ENCODE data around the gene DOCK4.

DOCK4 gene

DNA sequence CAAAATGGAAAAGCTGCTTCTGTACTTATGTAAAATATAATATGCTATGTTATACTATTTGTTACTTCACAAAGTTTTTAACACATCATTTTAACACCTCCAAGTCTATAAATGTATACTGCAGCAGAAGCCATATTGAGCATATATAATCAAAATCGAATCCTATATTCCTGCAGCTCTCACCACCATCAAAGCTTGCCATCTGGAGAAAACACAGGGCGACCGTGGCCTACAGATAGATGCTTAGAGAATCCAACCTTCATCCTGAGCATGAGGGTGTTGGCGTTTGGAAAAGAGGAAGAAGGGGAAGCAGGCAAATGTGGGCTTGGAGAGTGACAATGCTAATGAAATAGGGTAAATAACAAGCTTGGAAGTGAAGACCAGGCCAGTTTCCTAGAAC, 385.2 kb downstream of the DOCK4 start:
- Histone ChIP-seq H3K4me1 (ENCODE audit: control insufficient read depth, low read depth, low read length) (no peaks in the 10 kb centered on the region), H3K4me3 (ENCODE audit: low read length) (no peak overlapping the region), H3K36me3 (ENCODE audit: control insufficient read depth, insufficient read depth, low read length) (peaks cover 4% of the 10 kb centered on the region), H3K27me3 (ENCODE audit: insufficient read depth, low read length, poor library complexity) (no peaks in the 10 kb centered on the region), H3K79me2 (ENCODE audit: control insufficient read depth, insufficient read depth, low read length) (no peaks in the 10 kb centered on the region), H3K4ac (ENCODE audit: low read depth, low read length) (no peak overlapping the region), H2BK15ac (replicated peaks; ENCODE audit: low read depth) (no peak overlapping the region), H2AK5ac (ENCODE audit: low read length) (no peak overlapping the region), H4K8ac (ENCODE audit: low read depth, low read length) (no peak overlapping the region), H2BK5ac (ENCODE audit: low read length) (no peak overlapping the region), H3K27ac (ENCODE audit: low read depth, low read length) (no peak overlapping the region), H3K79me1 (ENCODE audit: low read length) (no peaks in the 10 kb centered on the region), H3K18ac (ENCODE audit: low read length) (no peak overlapping the region), H4K5ac (ENCODE audit: low read length) (no peak overlapping the region), H3K56ac (ENCODE audit: low read length) (no peak overlapping the region), H3K23ac (ENCODE audit: low read length) (no peak overlapping the region), H2BK120ac (ENCODE audit: low read depth, low read length) (no peak overlapping the region), H3K9ac (ENCODE audit: low read length) (no peak overlapping the region), H3K4me2 (ENCODE audit: low read length) (no peak overlapping the region)
- DNase-seq: no peak
- WGBS (ENCODE audit: extremely low coverage, insufficient coverage, low lambda C conversion rate): no CpG with 5 or more reads among the region's 4 CpGs

DNA sequence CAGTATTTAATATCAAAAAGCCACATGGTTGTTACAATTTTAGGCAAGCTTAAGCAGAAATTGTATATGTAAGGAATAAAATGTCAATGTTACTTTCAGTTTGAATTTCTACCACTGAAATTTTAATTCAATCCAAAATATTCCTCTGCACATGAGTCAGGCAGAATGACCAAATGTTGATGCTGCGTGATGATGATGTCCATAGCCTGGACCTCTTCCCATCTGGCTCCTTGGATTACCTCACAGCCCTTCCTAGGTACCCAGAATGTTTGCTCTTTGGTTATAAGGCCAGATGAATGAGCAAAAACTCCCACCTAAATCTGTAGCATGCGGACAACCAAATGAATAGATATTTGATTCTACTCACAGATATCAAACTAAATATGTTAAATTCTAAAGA, 385.6 kb downstream of the DOCK4 start:
- no peak for DNase-seq
- no peaks in the 10 kb centered on the region for H3K79me1 ChIP-seq (ENCODE audit: low read length)
- no peak overlapping the region for H2BK120ac ChIP-seq (ENCODE audit: low read depth, low read length)
- peaks cover 4% of the 10 kb centered on the region for H3K36me3 ChIP-seq (ENCODE audit: control insufficient read depth, insufficient read depth, low read length)
- no peaks in the 10 kb centered on the region for H3K27me3 ChIP-seq (ENCODE audit: insufficient read depth, low read length, poor library complexity)
- no peak overlapping the region for H3K9ac ChIP-seq (ENCODE audit: low read length)
- no peak overlapping the region for H4K8ac ChIP-seq (ENCODE audit: low read depth, low read length)
- no peak overlapping the region for H2BK15ac ChIP-seq (replicated peaks; ENCODE audit: low read depth)
- H2BK5ac ChIP-seq (ENCODE audit: low read length): no peak overlapping the region
- no peak overlapping the region for H3K4me3 ChIP-seq (ENCODE audit: low read length)
- H3K56ac ChIP-seq (ENCODE audit: low read length): no peak overlapping the region
- H3K79me2 ChIP-seq (ENCODE audit: control insufficient read depth, insufficient read depth, low read length): no peaks in the 10 kb centered on the region
- no CpG with 5 or more reads among the region's 2 CpGs for WGBS (ENCODE audit: extremely low coverage, insufficient coverage, low lambda C conversion rate)
- H3K18ac ChIP-seq (ENCODE audit: low read length): no peak overlapping the region
- H3K23ac ChIP-seq (ENCODE audit: low read length): no peak overlapping the region
- H3K27ac ChIP-seq (ENCODE audit: low read depth, low read length): no peak overlapping the region
- no peaks in the 10 kb centered on the region for H3K4me1 ChIP-seq (ENCODE audit: control insufficient read depth, low read depth, low read length)
- no peak overlapping the region for H2AK5ac ChIP-seq (ENCODE audit: low read length)
- H3K4ac ChIP-seq (ENCODE audit: low read depth, low read length): no peak overlapping the region
- no peak overlapping the region for H3K4me2 ChIP-seq (ENCODE audit: low read length)
- no peak overlapping the region for H4K5ac ChIP-seq (ENCODE audit: low read length)

GRCh38 chr7:111820121-111820520, 386.1 kb downstream of the DOCK4 start:
- H3K27ac ChIP-seq (ENCODE audit: low read depth, low read length): no peak overlapping the region
- H4K5ac ChIP-seq (ENCODE audit: low read length): no peak overlapping the region
- H2BK120ac ChIP-seq (ENCODE audit: low read depth, low read length): no peak overlapping the region
- peaks cover 4% of the 10 kb centered on the region for H3K36me3 ChIP-seq (ENCODE audit: control insufficient read depth, insufficient read depth, low read length)
- no peak overlapping the region for H3K4me2 ChIP-seq (ENCODE audit: low read length)
- no peak overlapping the region for H3K18ac ChIP-seq (ENCODE audit: low read length)
- H3K79me2 ChIP-seq (ENCODE audit: control insufficient read depth, insufficient read depth, low read length): no peaks in the 10 kb centered on the region
- no peak overlapping the region for H3K23ac ChIP-seq (ENCODE audit: low read length)
- no peak overlapping the region for H2BK5ac ChIP-seq (ENCODE audit: low read length)
- no peak overlapping the region for H4K8ac ChIP-seq (ENCODE audit: low read depth, low read length)
- DNase-seq: no peak
- no CpG with 5 or more reads among the region's 1 CpG for WGBS (ENCODE audit: extremely low coverage, insufficient coverage, low lambda C conversion rate)
- no peak overlapping the region for H3K56ac ChIP-seq (ENCODE audit: low read length)
- no peak overlapping the region for H3K9ac ChIP-seq (ENCODE audit: low read length)
- no peaks in the 10 kb centered on the region for H3K4me1 ChIP-seq (ENCODE audit: control insufficient read depth, low read depth, low read length)
- H2BK15ac ChIP-seq (replicated peaks; ENCODE audit: low read depth): no peak overlapping the region
- no peaks in the 10 kb centered on the region for H3K27me3 ChIP-seq (ENCODE audit: insufficient read depth, low read length, poor library complexity)
- H3K4me3 ChIP-seq (ENCODE audit: low read length): no peak overlapping the region
- H2AK5ac ChIP-seq (ENCODE audit: low read length): no peak overlapping the region
- H3K79me1 ChIP-seq (ENCODE audit: low read length): no peaks in the 10 kb centered on the region
- H3K4ac ChIP-seq (ENCODE audit: low read depth, low read length): no peak overlapping the region

GRCh38 chr7:111815354-111815753, 390.8 kb downstream of the DOCK4 start:
- H3K4me3 ChIP-seq (ENCODE audit: low read length): no peak overlapping the region
- no peak overlapping the region for H3K18ac ChIP-seq (ENCODE audit: low read length)
- H3K4ac ChIP-seq (ENCODE audit: low read depth, low read length): no peak overlapping the region
- H3K23ac ChIP-seq (ENCODE audit: low read length): no peak overlapping the region
- H4K5ac ChIP-seq (ENCODE audit: low read length): no peak overlapping the region
- DNase-seq: no peak
- H3K79me2 ChIP-seq (ENCODE audit: control insufficient read depth, insufficient read depth, low read length): no peaks in the 10 kb centered on the region
- peaks cover 4% of the 10 kb centered on the region for H3K36me3 ChIP-seq (ENCODE audit: control insufficient read depth, insufficient read depth, low read length)
- H3K9ac ChIP-seq (ENCODE audit: low read length): no peak overlapping the region
- no peak overlapping the region for H4K8ac ChIP-seq (ENCODE audit: low read depth, low read length)
- no peaks in the 10 kb centered on the region for H3K27me3 ChIP-seq (ENCODE audit: insufficient read depth, low read length, poor library complexity)
- H3K4me1 ChIP-seq (ENCODE audit: control insufficient read depth, low read depth, low read length): no peaks in the 10 kb centered on the region
- H2BK15ac ChIP-seq (replicated peaks; ENCODE audit: low read depth): no peak overlapping the region
- no peak overlapping the region for H2BK120ac ChIP-seq (ENCODE audit: low read depth, low read length)
- no peak overlapping the region for H3K4me2 ChIP-seq (ENCODE audit: low read length)
- H3K56ac ChIP-seq (ENCODE audit: low read length): no peak overlapping the region
- no CpG with 5 or more reads among the region's 1 CpG for WGBS (ENCODE audit: extremely low coverage, insufficient coverage, low lambda C conversion rate)
- H2AK5ac ChIP-seq (ENCODE audit: low read length): no peak overlapping the region
- no peak overlapping the region for H2BK5ac ChIP-seq (ENCODE audit: low read length)
- no peaks in the 10 kb centered on the region for H3K79me1 ChIP-seq (ENCODE audit: low read length)
- H3K27ac ChIP-seq (ENCODE audit: low read depth, low read length): no peak overlapping the region

- Histone ChIP-seq H3K79me2 (ENCODE audit: control insufficient read depth, insufficient read depth, low read length) (no peaks in the 10 kb centered on the region), H3K27ac (ENCODE audit: low read depth, low read length) (no peak overlapping the region), H3K56ac (ENCODE audit: low read length) (no peak overlapping the region), H4K8ac (ENCODE audit: low read depth, low read length) (no peak overlapping the region), H3K36me3 (ENCODE audit: control insufficient read depth, insufficient read depth, low read length) (peaks cover 2% of the 10 kb centered on the region), H3K18ac (ENCODE audit: low read length) (no peak overlapping the region), H3K4me3 (ENCODE audit: low read length) (no peak overlapping the region), H3K4me1 (ENCODE audit: control insufficient read depth, low read depth, low read length) (no peaks in the 10 kb centered on the region), H2BK5ac (ENCODE audit: low read length) (no peak overlapping the region), H3K4ac (ENCODE audit: low read depth, low read length) (no peak overlapping the region), H2AK5ac (ENCODE audit: low read length) (no peak overlapping the region), H3K4me2 (ENCODE audit: low read length) (no peak overlapping the region), H4K5ac (ENCODE audit: low read length) (no peak overlapping the region), H2BK15ac (replicated peaks; ENCODE audit: low read depth) (no peak overlapping the region), H3K79me1 (ENCODE audit: low read length) (no peaks in the 10 kb centered on the region), H2BK120ac (ENCODE audit: low read depth, low read length) (no peak overlapping the region), H3K9ac (ENCODE audit: low read length) (no peak overlapping the region), H3K23ac (ENCODE audit: low read length) (no peak overlapping the region), H3K27me3 (ENCODE audit: insufficient read depth, low read length, poor library complexity) (no peaks in the 10 kb centered on the region)
- DNase-seq: no peak
- WGBS (ENCODE audit: extremely low coverage, insufficient coverage, low lambda C conversion rate): no CpG with 5 or more reads among the region's 4 CpGs
These were observed 392.9 kb downstream of the DOCK4 start for GRCh38 chr7:111813306-111813705.

DNA sequence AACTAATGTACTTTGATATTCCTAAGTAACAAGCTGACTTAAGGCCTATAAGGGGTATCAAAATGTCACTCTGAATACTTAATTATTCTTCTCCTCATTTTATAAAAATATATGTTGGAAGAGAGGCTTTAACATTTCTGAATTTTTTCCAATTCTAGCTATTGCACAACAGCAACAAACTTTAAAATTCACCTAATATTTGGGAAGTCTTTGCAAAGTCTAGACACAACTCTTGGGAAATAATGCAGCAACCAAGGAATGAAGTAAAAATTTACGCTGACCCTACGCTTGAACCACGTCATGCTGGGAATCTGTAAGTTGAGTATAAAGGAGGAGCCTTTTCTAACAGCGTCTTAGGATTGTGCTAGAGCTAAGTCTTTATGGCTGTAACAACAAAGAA, 400.0 kb downstream of the DOCK4 start:
- no peak for DNase-seq
- Histone ChIP-seq H3K4me1 (ENCODE audit: control insufficient read depth, low read depth, low read length) (no peaks in the 10 kb centered on the region), H3K36me3 (ENCODE audit: control insufficient read depth, insufficient read depth, low read length) (no peaks in the 10 kb centered on the region), H3K27me3 (ENCODE audit: insufficient read depth, low read length, poor library complexity) (no peaks in the 10 kb centered on the region), H2BK5ac (ENCODE audit: low read length) (no peak overlapping the region), H2AK5ac (ENCODE audit: low read length) (no peak overlapping the region), H3K4ac (ENCODE audit: low read depth, low read length) (no peak overlapping the region), H3K79me2 (ENCODE audit: control insufficient read depth, insufficient read depth, low read length) (no peaks in the 10 kb centered on the region), H3K56ac (ENCODE audit: low read length) (no peak overlapping the region), H2BK15ac (replicated peaks; ENCODE audit: low read depth) (no peak overlapping the region), H3K4me3 (ENCODE audit: low read length) (no peak overlapping the region), H3K27ac (ENCODE audit: low read depth, low read length) (no peak overlapping the region), H4K8ac (ENCODE audit: low read depth, low read length) (no peak overlapping the region), H3K9ac (ENCODE audit: low read length) (no peak overlapping the region), H3K23ac (ENCODE audit: low read length) (no peak overlapping the region), H3K79me1 (ENCODE audit: low read length) (no peaks in the 10 kb centered on the region), H3K4me2 (ENCODE audit: low read length) (no peak overlapping the region), H4K5ac (ENCODE audit: low read length) (no peak overlapping the region), H3K18ac (ENCODE audit: low read length) (no peak overlapping the region), H2BK120ac (ENCODE audit: low read depth, low read length) (no peak overlapping the region)
- no CpG with 5 or more reads among the region's 4 CpGs for WGBS (ENCODE audit: extremely low coverage, insufficient coverage, low lambda C conversion rate)
